Middle frontal gyrus (tissue), 1 donor: ENCODE data around the gene SEC22A.
A peak's percentile ranks its signal among the peaks of the same experiment; 100 is the strongest.

Experiments used
- DNase-seq: peaks from one replicate; pipeline ENCODE4 v3.0.0-alpha.2; 2015; ENCODE audit warnings: low spot score; ENCODE audit errors: extremely low spot score

Gene SEC22A, protein sequence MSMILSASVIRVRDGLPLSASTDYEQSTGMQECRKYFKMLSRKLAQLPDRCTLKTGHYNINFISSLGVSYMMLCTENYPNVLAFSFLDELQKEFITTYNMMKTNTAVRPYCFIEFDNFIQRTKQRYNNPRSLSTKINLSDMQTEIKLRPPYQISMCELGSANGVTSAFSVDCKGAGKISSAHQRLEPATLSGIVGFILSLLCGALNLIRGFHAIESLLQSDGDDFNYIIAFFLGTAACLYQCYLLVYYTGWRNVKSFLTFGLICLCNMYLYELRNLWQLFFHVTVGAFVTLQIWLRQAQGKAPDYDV

DNA sequence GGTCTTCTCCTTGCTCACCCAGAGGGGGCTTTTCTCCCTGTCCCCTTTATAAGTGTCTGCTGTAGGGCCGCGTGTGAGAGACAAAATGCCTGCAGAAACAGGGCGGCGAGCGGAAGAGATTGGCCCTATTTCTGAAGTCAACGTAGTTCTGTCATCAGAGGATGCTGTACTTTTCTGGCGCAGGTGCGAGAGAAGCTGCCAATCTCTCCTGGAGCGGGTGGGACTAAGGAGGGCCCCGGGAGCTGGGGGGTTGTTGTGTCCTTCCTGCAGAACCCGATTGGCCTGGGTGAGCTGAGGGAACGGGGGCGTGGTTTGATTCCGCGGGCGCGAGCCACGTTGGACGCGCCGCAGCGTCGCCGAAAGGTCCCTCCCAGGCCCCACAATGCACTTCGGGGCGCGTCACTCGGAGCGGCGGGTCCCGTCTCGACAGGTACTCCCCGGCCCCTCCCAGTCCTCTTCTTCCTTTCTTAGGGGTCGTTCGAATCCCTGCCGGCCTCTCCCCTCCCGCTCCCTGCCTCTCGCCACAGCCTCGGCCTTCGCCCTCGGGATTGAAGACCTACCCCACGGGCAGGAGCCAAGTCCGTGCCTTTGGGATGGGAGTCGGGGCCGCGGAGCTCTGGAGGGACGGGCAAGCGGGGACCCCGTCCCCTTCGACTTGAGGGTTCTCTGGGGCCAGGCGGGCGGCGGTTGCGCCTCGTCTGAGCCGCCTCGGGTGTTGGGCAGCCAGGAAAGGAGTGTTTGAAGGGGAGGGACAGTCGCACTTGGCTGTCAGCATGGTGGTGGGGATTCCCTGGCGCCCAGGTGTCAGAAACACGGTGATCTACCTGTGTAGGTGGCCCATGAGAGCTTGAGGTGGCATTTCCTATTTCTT is at the start of gene SEC22A:
Gene SEC22A, plus strand, starts transcription at position 387 of the 871 bp plus-strand sequence. CDS start 7,275 bp downstream, outside the sequence.
- DNase-seq, result peak; percentile 84

DNA sequence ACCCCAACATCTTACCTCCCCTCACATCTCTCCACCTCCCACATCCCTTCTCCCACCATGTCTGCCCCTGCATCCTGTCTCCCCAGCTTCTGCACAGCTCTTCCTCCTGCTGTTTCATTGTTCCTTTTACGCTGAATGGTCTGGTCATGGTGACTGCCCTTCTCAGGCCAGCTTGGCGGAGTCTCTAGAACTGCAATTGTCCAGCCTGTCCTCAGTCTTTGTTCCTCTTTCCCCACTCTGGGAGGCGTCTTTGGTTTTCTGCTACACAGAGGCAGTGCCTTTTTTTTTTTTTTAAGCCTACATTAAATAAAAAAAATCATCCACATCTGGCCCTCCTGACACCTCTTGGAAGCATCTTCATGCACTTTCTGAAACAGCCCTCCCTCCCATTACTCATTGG is 49.1 kb upstream of the SEC22A start:
- no peak for DNase-seq

GRCh38 chr3:123153125-123154019 is 48.4 kb upstream of the SEC22A start:
- DNase-seq, result no peak

GRCh38 chr3:123154020-123154985 is 47.4 kb upstream of the SEC22A start:
- DNase-seq, result no peak

DNA sequence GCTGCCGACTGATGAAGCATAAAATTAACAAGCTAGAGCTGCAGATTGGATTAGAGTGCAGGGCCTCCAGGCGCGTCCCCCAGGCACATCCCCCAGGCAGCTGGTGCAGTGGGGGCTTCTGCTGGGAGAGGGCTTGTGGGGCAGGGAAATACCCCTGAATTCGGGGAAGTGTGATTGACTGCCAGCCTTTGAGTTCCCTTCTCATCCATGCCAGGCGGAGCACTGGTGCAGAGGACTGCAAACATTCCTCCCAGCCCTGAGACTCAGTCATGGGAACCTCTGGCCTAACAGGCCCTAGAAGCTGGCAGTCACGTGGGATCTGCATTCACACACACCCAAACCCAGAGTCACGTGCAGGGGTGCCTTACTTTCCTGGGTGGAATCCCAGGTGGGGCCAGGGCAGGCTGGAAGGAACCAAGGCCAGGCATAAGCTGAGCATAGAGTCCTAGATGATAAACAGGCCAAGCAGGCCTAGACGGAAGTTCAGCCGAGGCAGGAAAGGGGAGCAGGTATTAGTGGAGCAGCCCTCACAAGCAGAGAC is 46.2 kb upstream of the SEC22A start:
- DNase-seq, result no peak

DNA sequence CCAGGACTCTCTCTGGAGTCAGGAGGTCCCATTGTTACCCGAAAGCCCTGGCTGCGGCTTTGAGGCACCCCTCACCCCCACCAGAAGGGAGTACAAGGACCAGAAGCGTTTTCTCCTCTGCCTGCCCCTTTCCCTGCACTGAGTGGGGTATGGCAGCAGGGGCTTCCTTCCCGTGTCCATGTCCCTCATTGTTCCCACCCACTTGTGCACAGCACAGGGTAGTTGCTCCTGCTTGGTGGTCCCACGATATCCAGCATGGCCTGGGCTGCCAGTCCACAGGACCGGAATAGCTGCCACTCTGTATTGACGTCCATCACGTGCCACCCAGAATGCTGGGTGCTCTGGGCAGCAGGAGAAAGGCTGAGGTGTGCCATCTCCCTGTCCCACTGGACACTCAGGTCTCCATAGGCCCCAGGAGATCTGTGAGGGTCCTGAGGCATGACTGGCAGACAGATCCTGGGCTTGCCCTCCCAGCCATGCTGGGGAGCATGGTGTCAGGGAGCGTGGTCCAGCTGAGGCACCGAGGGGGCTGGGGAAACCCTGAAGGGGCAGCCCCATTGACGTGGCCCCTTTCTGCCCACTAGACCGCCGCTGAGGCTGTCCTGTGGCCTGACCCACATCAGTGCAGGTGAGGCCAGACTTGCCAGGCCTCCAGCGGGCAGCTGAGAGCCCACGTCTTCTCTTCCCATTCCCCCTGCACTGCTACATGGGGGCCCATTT is 45.3 kb upstream of the SEC22A start:
- DNase-seq, result no peak

- DNase-seq, result no peak
Measured at GRCh38 chr3:123157209-123157597, 44.5 kb upstream of the SEC22A start.

- no peak for DNase-seq
Measured at GRCh38 chr3:123157598-123158287, 44.0 kb upstream of the SEC22A start.

DNA sequence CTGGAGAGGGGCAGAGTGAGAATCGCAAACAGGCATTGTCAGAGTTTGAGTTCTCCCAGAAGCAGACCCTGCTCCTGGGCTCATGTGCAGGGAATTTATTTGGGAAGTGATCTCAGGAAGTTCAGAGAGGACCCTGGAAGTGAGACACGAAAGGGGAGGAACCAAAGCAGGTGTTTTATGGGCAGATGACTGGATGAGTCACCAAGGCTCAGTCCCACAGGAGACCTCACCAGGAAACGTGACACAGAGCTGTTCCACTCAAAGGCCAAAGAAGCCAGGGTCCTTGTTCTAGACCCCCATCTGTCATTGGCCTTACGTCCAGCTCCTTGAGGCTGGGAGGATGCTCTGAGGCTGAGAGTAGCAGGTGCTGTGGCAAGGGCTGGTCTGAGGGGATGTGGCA is 43.4 kb upstream of the SEC22A start:
- DNase-seq, result no peak

DNA sequence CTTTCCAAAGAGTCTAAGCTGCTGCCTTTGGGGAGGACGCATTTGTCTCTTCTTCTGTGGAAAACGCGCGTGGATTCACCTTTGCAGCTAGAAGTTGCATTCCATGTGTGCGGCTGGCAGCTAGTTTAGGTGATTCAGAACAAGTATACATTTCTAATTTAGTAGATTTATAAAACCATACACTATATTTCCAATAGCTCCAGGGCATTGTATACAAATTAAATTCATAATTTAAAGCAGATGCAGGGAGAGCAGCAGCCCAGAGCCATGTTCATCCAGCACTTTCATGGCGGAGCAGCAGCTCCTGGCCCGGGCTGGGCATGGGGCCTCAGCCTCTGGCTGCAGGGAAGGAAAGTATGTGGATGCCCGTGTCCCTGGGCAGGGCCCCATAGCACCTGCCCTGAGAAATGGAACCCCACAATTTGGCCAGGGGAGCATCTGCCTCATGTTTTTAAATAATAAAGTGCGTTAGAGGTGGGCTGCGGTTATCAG is 42.8 kb upstream of the SEC22A start:
- no peak for DNase-seq

GRCh38 chr3:123159926-123160635 is 41.7 kb upstream of the SEC22A start:
- no peak for DNase-seq

DNA sequence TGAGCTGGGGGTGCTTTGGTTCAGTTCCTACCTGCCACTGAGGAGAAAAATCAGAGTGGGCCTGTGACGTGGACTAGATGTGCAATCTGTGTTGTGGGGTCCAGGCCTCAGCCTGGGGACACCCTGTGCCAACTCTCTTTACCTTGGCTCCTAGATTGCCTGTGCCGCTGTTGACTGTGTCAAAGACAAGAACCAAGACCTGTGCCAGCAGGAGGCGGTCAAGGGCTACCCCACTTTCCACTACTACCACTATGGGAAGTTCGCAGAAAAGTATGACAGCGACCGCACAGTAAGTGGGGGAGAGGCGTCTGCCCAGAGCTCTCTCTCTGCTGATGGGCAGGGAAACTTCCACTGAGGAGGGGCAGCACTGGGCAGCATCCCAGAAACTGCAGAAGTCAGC is 40.6 kb upstream of the SEC22A start:
- DNase-seq, result no peak

DNA sequence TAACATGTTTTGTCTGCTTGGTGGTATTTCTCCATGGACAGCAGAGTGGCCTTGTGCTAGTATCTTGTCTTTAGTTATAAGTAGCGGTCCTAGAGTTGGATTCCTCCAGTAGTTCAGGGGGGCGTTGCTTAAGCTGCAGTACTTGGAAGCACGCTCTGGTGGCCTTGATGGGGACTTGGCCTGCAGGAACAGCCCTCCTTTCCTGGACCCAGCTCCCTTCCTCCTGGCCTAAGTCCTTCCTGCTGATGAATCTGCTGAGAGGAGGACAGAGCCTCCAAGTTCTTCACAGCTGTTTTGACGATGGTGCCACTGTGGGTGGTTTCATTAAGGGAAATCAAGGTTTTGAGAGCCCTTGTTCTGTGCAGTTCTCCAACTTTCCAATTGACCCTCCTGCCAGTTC is 38.6 kb upstream of the SEC22A start:
- DNase-seq, result no peak

DNA sequence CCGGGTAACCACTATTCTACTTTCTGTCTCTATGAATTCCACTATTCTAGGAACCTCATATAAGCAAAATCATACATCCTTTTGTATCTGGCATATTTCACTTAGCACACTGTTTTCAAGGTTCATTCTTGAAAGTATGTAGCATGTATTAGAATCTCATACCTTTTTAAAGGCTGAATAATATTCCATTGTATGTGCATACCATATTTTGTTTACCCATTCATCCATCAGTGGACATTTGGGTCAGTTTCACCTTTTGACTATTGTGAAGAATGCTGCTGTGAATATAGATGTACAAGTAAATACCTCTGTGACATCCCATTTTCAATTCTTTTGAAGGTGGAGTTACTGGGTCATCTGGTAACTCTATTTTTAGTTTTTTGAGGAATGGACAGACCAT is 36.6 kb upstream of the SEC22A start:
- DNase-seq, result no peak

GRCh38 chr3:123167686-123168085 is 34.1 kb upstream of the SEC22A start:
- no peak for DNase-seq

- DNase-seq, result no peak
Measured at GRCh38 chr3:123168122-123168521, 33.6 kb upstream of the SEC22A start.

DNA sequence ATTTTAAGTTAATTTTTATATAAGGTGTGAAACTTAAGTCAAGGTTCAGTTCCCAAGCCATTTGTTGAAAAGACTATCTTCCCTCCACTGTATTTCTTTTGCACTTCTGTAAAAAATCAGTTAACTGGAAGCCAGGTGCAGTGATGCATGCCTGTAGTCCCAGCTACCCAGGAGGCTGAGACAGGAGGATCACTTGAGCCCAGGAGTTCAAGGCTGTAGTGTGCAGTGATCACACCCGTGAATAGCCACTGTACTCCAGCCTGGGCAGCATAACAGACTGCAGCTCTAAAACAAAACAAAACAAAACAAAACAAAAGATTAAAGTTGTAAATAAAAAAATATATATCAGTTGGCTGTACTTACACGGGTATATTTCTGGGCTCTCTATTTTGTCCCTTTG is 33.1 kb upstream of the SEC22A start:
- no peak for DNase-seq

- DNase-seq, result no peak
Measured at GRCh38 chr3:123169492-123169929, 32.2 kb upstream of the SEC22A start.
